ENCODE measurements around the gene DENND1C.

DNA sequence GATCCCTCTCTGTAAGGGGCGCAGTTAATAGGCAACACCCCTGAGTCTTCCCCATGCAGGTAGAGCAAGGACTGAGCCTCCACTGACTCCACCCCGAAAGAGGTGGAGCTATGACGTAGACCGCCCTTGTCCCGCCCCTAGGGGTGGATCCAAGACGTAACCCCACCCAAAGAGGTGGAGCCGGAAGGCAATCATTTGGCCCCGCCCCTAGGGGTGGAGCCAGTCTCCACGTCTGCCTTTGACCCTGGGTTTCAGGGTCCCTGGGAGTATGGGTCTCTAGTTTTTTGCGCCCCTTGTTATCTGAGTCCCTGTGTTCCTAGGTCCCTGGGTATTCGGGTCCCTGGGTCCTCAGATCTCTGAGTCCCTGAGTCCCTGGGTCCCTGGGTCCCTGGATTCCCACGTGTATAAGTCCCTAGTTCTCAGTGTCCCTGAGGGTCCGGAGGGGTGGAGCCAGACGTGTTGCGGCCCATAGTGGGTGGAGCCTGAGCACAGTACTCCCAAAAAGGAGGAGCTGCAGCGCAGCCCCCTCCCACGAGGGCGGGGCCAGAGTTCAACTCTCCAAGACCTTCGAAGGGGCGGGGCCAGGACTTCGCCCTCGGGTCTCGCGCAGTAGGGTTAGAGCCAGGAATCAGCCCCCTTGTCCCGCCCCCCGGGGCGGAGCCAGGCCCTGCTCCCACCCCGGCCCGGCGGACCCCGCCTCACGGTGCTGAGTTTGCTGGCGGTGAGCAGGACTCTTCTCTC lies 5.3 kb downstream of the DENND1C start:
- TF ChIP-seq, protein P1, sequence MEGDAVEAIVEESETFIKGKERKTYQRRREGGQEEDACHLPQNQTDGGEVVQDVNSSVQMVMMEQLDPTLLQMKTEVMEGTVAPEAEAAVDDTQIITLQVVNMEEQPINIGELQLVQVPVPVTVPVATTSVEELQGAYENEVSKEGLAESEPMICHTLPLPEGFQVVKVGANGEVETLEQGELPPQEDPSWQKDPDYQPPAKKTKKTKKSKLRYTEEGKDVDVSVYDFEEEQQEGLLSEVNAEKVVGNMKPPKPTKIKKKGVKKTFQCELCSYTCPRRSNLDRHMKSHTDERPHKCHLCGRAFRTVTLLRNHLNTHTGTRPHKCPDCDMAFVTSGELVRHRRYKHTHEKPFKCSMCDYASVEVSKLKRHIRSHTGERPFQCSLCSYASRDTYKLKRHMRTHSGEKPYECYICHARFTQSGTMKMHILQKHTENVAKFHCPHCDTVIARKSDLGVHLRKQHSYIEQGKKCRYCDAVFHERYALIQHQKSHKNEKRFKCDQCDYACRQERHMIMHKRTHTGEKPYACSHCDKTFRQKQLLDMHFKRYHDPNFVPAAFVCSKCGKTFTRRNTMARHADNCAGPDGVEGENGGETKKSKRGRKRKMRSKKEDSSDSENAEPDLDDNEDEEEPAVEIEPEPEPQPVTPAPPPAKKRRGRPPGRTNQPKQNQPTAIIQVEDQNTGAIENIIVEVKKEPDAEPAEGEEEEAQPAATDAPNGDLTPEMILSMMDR (IDR thresholded peaks at IDR 0.05) = no peak
- no peak for TF ChIP-seq EP300 (IDR thresholded peaks at IDR 0.05)
- TF ChIP-seq POLR2A (IDR thresholded peaks at IDR 0.05) = no peak
